Measurements from ENCODE around the gene SPHK2. TPM values are rescaled to one million over a fixed set of nuclear protein-coding genes. Genes with fewer than 3 reads are reported as not detected.

SPHK2 gene, protein sequence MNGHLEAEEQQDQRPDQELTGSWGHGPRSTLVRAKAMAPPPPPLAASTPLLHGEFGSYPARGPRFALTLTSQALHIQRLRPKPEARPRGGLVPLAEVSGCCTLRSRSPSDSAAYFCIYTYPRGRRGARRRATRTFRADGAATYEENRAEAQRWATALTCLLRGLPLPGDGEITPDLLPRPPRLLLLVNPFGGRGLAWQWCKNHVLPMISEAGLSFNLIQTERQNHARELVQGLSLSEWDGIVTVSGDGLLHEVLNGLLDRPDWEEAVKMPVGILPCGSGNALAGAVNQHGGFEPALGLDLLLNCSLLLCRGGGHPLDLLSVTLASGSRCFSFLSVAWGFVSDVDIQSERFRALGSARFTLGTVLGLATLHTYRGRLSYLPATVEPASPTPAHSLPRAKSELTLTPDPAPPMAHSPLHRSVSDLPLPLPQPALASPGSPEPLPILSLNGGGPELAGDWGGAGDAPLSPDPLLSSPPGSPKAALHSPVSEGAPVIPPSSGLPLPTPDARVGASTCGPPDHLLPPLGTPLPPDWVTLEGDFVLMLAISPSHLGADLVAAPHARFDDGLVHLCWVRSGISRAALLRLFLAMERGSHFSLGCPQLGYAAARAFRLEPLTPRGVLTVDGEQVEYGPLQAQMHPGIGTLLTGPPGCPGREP
- total RNA-seq = 12.4 and 14.3 TPM in 2 replicates

DNA sequence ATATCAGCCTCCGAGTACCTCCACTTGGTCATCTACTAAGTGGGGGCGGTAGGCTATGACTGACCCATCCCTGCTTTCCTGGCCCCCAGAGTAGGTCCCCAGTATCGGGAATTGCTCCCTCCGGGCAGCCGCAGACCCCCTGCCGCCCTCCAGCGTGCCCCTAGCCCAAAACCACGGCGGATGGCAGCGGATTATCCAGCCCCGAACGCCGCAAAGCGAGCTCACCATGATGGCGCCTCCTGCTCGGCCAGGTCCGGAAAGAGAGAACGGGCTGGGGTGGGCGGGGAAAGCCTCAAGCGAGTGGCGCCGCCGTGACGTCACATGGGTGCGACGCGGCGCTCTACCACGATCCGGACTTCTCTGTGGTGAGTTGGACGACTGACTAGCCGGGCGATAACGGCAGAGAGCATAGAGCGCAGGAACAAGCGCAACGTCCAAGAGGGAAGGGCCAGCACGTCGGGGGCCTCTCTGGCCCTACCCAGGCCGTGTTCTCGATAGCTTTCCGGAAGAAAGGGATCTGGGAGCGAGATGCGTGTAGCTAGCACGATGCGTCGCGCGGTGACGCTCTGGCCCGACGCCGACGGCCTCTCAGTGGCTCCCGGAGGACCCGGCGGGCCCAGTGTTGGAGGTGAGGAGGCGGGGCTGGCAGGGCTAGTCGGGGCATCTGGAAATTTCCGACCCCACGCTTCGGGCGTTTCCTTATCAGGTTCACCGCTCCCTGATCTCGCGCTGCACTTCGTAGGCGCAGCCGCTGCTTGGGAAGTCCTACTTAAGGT is at the start of gene SPHK2, which contains the start of gene RPL18:
Gene SPHK2, plus strand, starts transcription at position 591 of the 776 bp plus-strand sequence. CDS start 1,009 bp downstream, outside the sequence.
Gene RPL18, minus strand, starts transcription at position 263 of the 776 bp plus-strand sequence. Its CDS starts 35 bp downstream, at position 228.

DNA sequence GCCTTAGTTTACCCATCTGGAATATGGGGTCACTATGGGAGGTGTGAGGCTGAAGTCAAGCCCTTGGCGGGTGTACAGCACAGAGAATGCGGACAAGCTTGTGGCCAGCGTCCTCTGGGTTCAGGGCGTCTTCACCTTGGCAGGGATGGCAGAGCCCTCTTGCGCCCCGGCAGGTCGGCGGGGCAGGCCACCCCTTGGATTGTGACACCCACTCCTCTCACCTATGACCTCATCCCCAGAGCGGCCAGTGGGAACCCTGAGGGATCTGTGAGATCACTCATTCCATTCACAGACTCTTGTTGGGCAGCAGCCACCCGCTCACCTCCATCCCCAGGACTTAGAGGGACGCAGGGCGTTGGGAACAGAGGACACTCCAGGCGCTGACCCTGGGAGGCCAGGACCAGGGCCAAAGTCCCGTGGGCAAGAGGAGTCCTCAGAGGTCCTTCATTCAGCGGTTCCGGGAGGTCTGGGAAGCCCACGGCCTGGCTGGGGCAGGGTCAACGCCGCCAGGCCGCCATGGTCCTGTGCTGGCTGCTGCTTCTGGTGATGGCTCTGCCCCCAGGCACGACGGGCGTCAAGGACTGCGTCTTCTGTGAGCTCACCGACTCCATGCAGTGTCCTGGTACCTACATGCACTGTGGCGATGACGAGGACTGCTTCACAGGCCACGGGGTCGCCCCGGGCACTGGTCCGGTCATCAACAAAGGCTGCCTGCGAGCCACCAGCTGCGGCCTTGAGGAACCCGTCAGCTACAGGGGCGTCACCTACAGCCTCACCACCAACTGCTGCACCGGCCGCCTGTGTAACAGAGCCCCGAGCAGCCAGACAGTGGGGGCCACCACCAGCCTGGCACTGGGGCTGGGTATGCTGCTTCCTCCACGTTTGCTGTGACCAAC is 12.6 kb upstream of the SPHK2 start, which contains the start of gene SPACA4:
Gene SPACA4, plus strand, starts transcription at position 280 of the 896 bp plus-strand sequence. Its CDS starts 237 bp downstream, at position 517.

DNA sequence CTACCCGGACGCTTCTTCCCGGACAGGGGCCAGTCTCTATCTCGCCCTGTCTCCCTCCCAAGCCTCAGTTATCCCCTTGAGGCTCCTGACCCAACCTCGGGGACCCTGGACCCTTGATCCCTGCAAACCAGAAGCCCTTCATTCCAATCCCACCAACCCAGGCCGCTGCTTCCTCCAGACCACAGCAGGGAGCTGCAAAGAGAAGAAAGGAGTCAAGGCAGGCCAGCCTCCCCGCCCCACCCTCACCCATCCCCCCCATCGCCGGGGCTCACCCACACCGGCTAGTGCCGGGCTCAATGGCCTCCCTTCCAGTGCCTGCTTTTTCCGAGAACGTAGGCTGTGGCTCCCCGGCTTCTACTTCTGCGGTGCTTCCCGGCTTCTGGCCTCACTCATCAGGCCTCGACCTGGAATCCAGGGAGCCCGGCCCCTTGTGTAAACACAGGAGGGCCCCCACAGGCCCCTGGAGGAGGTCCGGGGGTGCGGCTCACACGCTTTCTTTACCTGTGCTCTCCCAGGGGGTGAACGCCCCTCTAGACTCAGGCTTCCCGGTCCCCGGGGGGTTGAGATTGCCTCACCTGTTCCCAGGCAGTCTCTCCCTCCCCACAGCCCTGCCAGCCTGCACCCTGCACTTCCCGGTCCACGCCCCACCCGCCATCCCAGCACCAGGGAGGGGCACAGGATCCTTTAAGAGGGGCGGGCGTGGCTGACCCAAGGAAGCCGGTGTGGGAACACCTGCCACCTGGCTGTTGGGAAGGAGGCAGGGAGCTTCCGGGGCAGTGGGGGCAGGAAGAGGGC is 4.7 kb upstream of the SPHK2 start, which contains the start of gene FAM83E:
Gene FAM83E, minus strand, starts transcription at position 641 of the 795 bp plus-strand sequence. CDS start 1,704 bp downstream, outside the sequence.

DNA sequence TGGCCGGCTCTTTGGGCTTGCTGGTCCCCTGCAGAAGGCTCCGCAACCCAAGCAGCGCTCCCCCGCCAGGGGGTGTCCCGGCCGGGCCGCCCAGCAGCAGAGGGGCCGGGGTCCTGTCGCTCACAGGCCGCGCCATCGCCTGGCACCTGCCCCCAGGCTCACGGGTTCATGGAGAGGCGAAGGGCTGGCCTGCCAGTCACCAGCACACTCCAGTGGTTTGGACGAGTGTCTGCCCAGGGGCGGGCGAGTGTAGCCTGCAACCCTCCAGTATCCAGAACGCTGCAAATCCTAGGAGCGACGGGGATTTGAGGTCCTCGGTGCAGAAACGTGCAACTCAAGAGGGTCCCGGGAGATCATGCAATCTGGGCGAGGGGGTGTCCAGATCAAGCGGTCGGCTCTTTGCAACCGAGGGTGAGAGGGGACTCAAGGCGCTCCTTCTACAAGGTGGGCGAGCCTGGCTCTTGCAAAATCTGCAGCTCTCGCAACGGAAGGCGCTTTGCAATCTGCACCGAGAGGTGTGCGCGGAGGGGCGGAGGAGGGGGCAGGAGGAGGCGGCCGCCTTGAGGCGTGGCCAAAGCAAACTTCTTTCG is 17.6 kb downstream of the SPHK2 start, which contains the start of gene DBP:
Gene DBP, minus strand, starts transcription at position 521 of the 590 bp plus-strand sequence. Its CDS starts 385 bp downstream, at position 136.

DNA sequence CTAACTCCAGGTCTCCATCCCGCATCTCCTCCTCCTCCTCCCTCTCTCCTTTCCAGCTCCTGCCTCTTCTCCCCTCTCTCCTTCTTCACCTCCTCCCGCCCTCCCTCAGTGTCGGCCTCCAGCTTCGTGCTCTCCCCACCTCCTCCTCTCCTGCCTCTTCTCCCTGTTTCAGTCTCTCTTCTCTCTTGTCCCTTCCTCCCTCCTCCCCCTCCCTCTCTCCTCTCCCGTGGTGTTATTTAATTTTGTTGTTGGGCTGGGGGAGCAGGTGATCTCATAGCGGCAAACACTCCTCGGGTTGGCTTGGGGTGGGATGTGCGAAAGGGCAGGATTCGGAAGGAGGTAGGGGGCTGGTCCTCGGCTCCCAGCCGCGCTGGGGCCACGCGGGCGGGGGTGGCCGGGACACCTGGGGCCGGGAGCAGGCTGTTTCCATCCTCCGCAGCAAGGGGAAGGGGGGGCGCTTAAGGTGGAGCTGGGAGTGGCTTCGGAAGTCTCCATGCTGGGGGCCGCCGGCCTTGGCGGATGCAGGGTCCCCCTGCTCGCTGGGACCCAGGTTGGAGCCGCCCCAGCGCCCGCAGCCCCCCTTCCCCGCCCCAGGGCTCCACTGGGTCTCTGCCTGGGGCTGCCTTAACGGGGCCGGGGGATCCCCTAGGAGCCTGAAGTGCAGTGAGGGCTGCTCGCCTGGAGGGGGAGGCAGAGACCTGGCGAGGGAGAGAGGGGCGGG is 26.9 kb downstream of the SPHK2 start, which contains the start of gene CA11:
Gene CA11, minus strand, starts transcription at position 187 of the 721 bp plus-strand sequence. CDS start 555 bp downstream, outside the sequence.

DNA sequence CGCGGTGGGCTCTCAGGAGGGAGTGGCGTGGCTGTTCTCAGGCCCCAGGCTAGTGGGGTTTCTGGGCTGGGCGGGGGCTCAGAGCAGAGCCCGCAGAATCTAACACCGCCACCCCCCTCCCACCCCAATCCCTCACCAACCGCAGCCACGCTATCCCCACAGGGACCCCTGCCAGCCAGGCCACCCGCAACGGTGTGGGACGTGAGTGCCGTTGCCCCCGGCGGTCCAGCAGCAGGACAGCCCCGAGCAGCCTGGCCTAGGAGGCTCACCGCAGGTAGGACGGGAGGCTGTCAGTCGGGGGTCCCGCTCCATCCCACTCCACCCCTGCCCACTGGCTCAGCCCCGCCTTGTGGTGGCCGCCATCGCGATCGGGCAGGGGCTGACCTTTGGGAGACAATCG is 53.7 kb downstream of the SPHK2 start, which contains the start of gene NTN5:
Gene NTN5, minus strand, starts transcription at position 24 of the 400 bp plus-strand sequence. CDS start 2,031 bp downstream, outside the sequence.

Other genes starting within 250 kb of the SPHK2 start
- gene KDELR1, start 228.0 kb upstream of the SPHK2 start, total RNA-seq = 96.5 and 102 TPM in 2 replicates
- 0.40 and 0.64 TPM in 2 replicates for gene GRIN2D, start 225.8 kb upstream of the SPHK2 start, total RNA-seq
- gene GRWD1, start 173.5 kb upstream of the SPHK2 start, total RNA-seq = 67.2 and 69.6 TPM in 2 replicates
- 0.20 and 0.39 TPM in 2 replicates for gene KCNJ14, start 163.9 kb upstream of the SPHK2 start, total RNA-seq
- 35.5 and 41.4 TPM in 2 replicates for gene CYTH2, start 150.1 kb upstream of the SPHK2 start, total RNA-seq
- gene LMTK3, start 107.7 kb upstream of the SPHK2 start, total RNA-seq = 0.05 TPM in 1 of 2 replicates, not detected in the other
- not detected in 2 replicates for gene SULT2B1, start 67.3 kb upstream of the SPHK2 start, total RNA-seq
- gene SPACA4, start 12.8 kb upstream of the SPHK2 start, total RNA-seq = not detected in 2 replicates
- 0.33 TPM in 1 of 2 replicates, not detected in the other for gene FAM83E, start 4.4 kb upstream of the SPHK2 start, total RNA-seq
- gene RPL18, start 328 bp upstream of the SPHK2 start, total RNA-seq = 2,122 and 2,588 TPM in 2 replicates
- 0.13 and 1.8 TPM in 2 replicates for gene DBP, start 17.9 kb downstream of the SPHK2 start, total RNA-seq
- 0.07 and 0.54 TPM in 2 replicates for gene CA11, start 26.7 kb downstream of the SPHK2 start, total RNA-seq
- gene NTN5, start 53.5 kb downstream of the SPHK2 start, total RNA-seq = 0.07 TPM in 1 of 2 replicates, not detected in the other
- not detected in 2 replicates for gene FUT2, start 76.5 kb downstream of the SPHK2 start, total RNA-seq
- 0.67 and 1.6 TPM in 2 replicates for gene MAMSTR, start 100.2 kb downstream of the SPHK2 start, total RNA-seq
- gene RASIP1, start 121.1 kb downstream of the SPHK2 start, total RNA-seq = 196 and 205 TPM in 2 replicates
- 0.47 TPM in 1 of 2 replicates, not detected in the other for gene IZUMO1, start 127.4 kb downstream of the SPHK2 start, total RNA-seq
- 5.3 and 6.6 TPM in 2 replicates for gene FUT1, start 133.1 kb downstream of the SPHK2 start, total RNA-seq
- gene FGF21, start 136.0 kb downstream of the SPHK2 start, total RNA-seq = not detected in 2 replicates
- gene BCAT2, start 191.5 kb downstream of the SPHK2 start, total RNA-seq = 69.9 and 77.6 TPM in 2 replicates
- gene HSD17B14, start 217.0 kb downstream of the SPHK2 start, total RNA-seq = 12.5 and 13.3 TPM in 2 replicates
- 0.93 and 0.98 TPM in 2 replicates for gene PLEKHA4, start 249.1 kb downstream of the SPHK2 start, total RNA-seq

Data from mammary microvascular endothelial cell (primary cell).